IPS-NIHi7 (cell line): Measurements from ENCODE around the gene NFIL3.

Experiments
- DNase-seq: peaks from one replicate; pipeline ENCODE4 v3.0.0; 2012; ENCODE audit warnings: mixed read lengths; ENCODE audit errors: extremely low spot score

Gene NFIL3

GRCh38 chr9:91360551-91361290, 62.9 kb downstream of the NFIL3 start:
- DNase-seq, result peak; percentile 61

GRCh38 chr9:91359734-91360470, 63.7 kb downstream of the NFIL3 start:
- no peak for DNase-seq

GRCh38 chr9:91359083-91359482, 64.5 kb downstream of the NFIL3 start:
- no peak for DNase-seq
